Calu3 (cell line): ENCODE results near the gene IGF1R. TPM values are rescaled to one million over a fixed set of nuclear protein-coding genes. Genes with fewer than 3 reads are reported as not detected.

Source experiments
- BruUV-seq: library from RNA; stranded (reverse); fragments of 400-500 nt; replicated peaks from 2 replicates; lab custom pipeline; 2021; lab: Mats Ljungman, UMichigan
- CTCF ChIA-PET: fragments of 300-600 bp; sonication (Branson Sonifier 250); formaldehyde crosslinking; loops from one replicate; lab custom pipeline; 2022; ENCODE audit warnings: antibody characterized with exemption; lab: Charles Lee
- DNase-seq: peaks from one replicate; pipeline ENCODE4 v3.0.0; 2022
- H3K27ac Mint-ChIP-seq: one replicate; pipeline ENCODE4 v1.8.0; 2022; ENCODE audit warnings: mixed read lengths; ENCODE audit not compliant: unreplicated experiment
- H3K27me3 Mint-ChIP-seq: one replicate; pipeline ENCODE4 v1.8.0; 2022; ENCODE audit warnings: mixed read lengths; ENCODE audit not compliant: unreplicated experiment
- H3K36me3 Mint-ChIP-seq: one replicate; pipeline ENCODE4 v1.8.0; 2022; ENCODE audit warnings: mild to moderate bottlenecking, moderate library complexity, mixed read lengths; ENCODE audit not compliant: insufficient read depth, unreplicated experiment
- H3K4me1 Mint-ChIP-seq: one replicate; pipeline ENCODE4 v1.8.0; 2022; ENCODE audit warnings: mild to moderate bottlenecking, low read depth, mixed read lengths; ENCODE audit not compliant: unreplicated experiment
- H3K4me3 Mint-ChIP-seq: one replicate; pipeline ENCODE4 v1.8.0; 2022; ENCODE audit warnings: mild to moderate bottlenecking, low read depth, moderate library complexity, mixed read lengths; ENCODE audit not compliant: unreplicated experiment
- H3K9me3 Mint-ChIP-seq: one replicate; pipeline ENCODE4 v1.8.0; 2022; ENCODE audit warnings: low read depth, mixed read lengths; ENCODE audit not compliant: unreplicated experiment
- intact Hi-C: fragments of 100-400 bp; cut with micrococcal nuclease; formaldehyde crosslinking; loops from one replicate; pipeline ENCODE4 v1.10.0; 2022; ENCODE audit not compliant: unreplicated experiment
- total RNA-seq: library from RNA; stranded (reverse); gene quantifications from 2 replicates; pipeline ENCODE4 v1.2.3, GENCODE V29; 2022
- TF ChIP-seq, protein P1 (sequence below): fragments of 200-600 bp; IDR thresholded peaks from one replicate; pipeline ENCODE4 v1.8.0; 2022; ENCODE audit warnings: antibody characterized with exemption; ENCODE audit not compliant: unreplicated experiment

IGF1R gene
- total RNA-seq, 1 experiment from 2014 or later: 73.9 TPM

- H3K9me3 Mint-ChIP-seq: no peaks in the 10 kb centered on the region
- intact Hi-C loops: no loop called here
- TF ChIP-seq, protein P1, sequence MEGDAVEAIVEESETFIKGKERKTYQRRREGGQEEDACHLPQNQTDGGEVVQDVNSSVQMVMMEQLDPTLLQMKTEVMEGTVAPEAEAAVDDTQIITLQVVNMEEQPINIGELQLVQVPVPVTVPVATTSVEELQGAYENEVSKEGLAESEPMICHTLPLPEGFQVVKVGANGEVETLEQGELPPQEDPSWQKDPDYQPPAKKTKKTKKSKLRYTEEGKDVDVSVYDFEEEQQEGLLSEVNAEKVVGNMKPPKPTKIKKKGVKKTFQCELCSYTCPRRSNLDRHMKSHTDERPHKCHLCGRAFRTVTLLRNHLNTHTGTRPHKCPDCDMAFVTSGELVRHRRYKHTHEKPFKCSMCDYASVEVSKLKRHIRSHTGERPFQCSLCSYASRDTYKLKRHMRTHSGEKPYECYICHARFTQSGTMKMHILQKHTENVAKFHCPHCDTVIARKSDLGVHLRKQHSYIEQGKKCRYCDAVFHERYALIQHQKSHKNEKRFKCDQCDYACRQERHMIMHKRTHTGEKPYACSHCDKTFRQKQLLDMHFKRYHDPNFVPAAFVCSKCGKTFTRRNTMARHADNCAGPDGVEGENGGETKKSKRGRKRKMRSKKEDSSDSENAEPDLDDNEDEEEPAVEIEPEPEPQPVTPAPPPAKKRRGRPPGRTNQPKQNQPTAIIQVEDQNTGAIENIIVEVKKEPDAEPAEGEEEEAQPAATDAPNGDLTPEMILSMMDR: no peak
- CTCF ChIA-PET: interaction anchor here (0.6 to 1.2 kb wide), 2 partner anchors 59 to 93 kb away, joined by 3 read pairs; no protein-coding TSS in a partner anchor
- H3K4me3 Mint-ChIP-seq: no peak overlapping the region
- BruUV-seq: no TSS peak
- no peak for DNase-seq
- H3K4me1 Mint-ChIP-seq: peaks cover 41% of the 10 kb centered on the region
- H3K36me3 Mint-ChIP-seq: peaks cover 15% of the 10 kb centered on the region
- H3K27ac Mint-ChIP-seq: no peak overlapping the region
- no peaks in the 10 kb centered on the region for H3K27me3 Mint-ChIP-seq
Observed at GRCh38 chr15:98730860-98731711, 82.7 kb downstream of the IGF1R start.

DNA sequence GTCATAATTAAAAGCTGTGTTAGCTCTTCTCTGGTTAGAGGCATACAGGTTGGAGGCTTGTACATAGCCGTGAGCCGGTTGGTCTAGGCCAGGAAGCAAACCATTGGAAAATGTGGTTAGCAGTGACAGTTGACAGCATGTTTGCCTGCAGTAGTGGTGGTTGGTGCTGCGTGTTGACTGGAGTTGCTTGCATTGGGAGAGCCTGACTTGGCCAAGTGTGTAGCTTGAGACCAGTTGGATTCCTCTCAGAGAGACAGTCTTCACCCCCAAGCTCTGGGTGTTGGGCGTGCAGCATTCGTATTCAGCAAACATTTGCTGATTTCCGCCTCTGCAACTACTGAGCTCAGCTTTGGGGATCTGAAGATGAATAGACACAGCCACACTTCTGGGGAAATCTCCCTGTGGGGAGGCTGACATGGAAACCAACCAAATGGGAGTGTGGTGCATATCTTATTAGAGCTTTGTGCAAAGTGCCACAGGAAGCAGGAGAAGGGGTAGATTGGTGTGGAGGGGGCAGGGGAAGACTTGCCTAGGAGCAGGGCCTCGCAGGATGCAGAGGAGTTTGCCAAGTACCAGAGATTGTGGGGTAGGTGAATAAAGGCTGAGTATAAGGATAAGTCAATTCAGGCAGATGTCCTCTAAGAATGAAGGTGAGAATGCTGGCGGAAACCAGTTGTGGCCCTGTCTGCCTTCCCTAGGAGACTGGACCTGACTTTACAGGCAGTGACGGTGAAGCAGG lies 83.5 kb downstream of the IGF1R start:
- BruUV-seq: no TSS peak
- TF ChIP-seq, protein P1: no peak
- CTCF ChIA-PET: interaction anchor here (0.6 to 1.5 kb wide), 2 partner anchors 16 to 94 kb away, joined by 3 read pairs; no protein-coding TSS in a partner anchor
- DNase-seq: no peak
- Mint-ChIP-seq H3K27me3 (no peaks in the 10 kb centered on the region), H3K4me3 (no peak overlapping the region), H3K27ac (no peak overlapping the region), H3K9me3 (no peaks in the 10 kb centered on the region), H3K36me3 (peaks cover 16% of the 10 kb centered on the region), H3K4me1 (peaks cover 37% of the 10 kb centered on the region)
- intact Hi-C loops: no loop called here

- BruUV-seq: no TSS peak
- TF ChIP-seq, protein P1: no peak
Observed at GRCh38 chr15:98733098-98733497, 84.8 kb downstream of the IGF1R start.

DNA sequence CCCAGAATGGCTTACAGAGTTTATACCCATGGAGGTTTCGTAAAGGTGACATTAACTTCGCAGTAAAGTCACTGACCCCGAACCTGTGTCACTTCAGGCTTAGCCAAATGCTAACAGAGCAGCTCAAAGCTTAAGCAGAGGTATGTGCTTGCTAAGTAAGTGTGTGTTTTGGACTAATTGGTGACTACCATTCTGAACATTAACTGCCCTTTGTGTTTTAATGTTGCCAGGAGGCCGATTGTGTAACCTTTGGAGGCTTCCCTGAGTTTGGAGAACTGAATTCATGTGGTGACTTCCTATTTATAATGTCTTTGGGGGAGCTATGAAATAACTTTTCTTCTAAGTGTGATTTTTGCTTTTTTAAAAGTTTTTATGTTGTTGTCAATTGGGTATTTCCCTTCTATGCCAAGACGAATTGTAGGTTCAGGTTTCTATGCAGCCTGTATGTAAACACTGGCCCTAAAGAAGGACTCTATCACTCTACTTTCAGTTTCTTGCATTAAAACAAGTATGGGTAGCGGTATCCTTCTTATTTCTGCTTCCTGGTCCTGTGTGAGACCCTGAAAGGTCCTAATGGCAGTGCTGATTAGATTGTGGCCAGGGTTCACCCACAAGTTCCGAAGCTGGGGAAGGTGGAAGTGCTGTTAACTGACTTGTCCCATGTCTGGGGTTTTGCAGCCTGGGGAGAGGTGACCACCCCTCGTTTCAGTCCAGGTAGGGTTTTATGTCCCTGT lies 86.3 kb downstream of the IGF1R start:
- BruUV-seq: no TSS peak
- H3K9me3 Mint-ChIP-seq: no peaks in the 10 kb centered on the region
- TF ChIP-seq, protein P1: no peak
- no peak for DNase-seq
- peaks cover 5% of the 10 kb centered on the region for H3K36me3 Mint-ChIP-seq
- H3K4me1 Mint-ChIP-seq: peaks cover 25% of the 10 kb centered on the region
- intact Hi-C loops: no loop called here
- H3K4me3 Mint-ChIP-seq: no peak overlapping the region
- H3K27me3 Mint-ChIP-seq: no peaks in the 10 kb centered on the region
- CTCF ChIA-PET: interaction anchor here (0.6 kb wide), 1 partner anchor 87 kb away, joined by 3 read pairs; no protein-coding TSS in a partner anchor
- H3K27ac Mint-ChIP-seq: peak overlapping the region; percentile 21

More at GRCh38 chr15:98733098-98733497, 84.8 kb downstream of the IGF1R start:
- Mint-ChIP-seq H3K9me3 (no peaks in the 10 kb centered on the region), H3K4me1 (peaks cover 26% of the 10 kb centered on the region), H3K27me3 (no peaks in the 10 kb centered on the region), H3K36me3 (peaks cover 7% of the 10 kb centered on the region), H3K4me3 (no peak overlapping the region), H3K27ac (no peak overlapping the region)
- intact Hi-C loops: no loop called here
- CTCF ChIA-PET: interaction anchor here (0.7 to 1.5 kb wide), 3 partner anchors 15 to 64 kb away, joined by 3 to 4 read pairs (median 3); no protein-coding TSS in a partner anchor
- no peak for DNase-seq
